Forelimb muscle (tissue), 1 donor: ENCODE measurements around the gene LGALS9. TPM values are rescaled to one million over a fixed set of nuclear protein-coding genes. Genes with fewer than 3 reads are reported as not detected.

Experiments
- DNase-seq: peaks from one replicate; pipeline ENCODE4 v3.0.0-alpha.2; 2013; ENCODE audit warnings: low read depth
- polyA plus RNA-seq: library from polyadenylated mRNA; unstranded; fragments of 120-200 nt; gene quantifications from one replicate; pipeline ENCODE4 v1.2.1, GENCODE V29; 2013; ENCODE audit not compliant: insufficient read length

Gene LGALS9
- polyA plus RNA-seq: 8.5 TPM

DNA sequence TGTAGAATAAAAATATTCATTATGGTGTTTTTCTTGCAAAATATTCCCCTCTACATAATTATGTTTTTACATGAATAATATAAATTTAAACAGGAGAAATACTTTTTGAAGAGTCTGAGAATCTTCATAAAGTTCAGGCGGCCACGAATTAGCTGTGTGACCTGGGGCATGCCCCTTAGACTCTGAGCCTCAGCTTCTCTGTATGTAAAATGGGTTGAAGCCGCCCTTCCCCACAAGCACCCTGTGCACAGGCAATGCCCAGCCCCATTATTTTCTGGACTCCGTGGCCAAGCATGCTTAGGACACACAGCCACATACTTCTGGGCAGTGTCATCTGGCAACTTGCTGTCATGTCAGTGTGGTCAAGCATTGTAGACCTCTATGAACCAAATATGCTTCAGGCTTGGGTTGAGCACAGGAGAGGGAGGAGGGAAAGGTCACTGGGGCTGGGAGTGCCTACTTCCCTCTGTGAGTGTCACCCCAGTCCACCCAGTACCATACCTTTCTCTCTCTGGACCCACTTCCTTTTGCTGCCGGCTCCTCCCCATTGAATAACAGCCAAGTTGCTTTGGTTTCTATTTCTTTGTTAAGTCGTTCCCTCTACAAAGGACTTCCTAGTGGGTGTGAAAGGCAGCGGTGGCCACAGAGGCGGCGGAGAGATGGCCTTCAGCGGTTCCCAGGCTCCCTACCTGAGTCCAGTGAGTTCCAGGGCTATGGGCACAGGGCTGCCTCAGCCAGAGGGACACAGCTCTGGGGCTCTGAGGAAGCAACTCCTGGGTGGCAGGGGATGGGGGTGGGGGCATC lies at the start of gene LGALS9:
Gene LGALS9 (plus strand): TSS at position 582 of the 804 bp plus-strand sequence. CDS start 78 bp downstream, at position 660.
- no peak for DNase-seq

DNA sequence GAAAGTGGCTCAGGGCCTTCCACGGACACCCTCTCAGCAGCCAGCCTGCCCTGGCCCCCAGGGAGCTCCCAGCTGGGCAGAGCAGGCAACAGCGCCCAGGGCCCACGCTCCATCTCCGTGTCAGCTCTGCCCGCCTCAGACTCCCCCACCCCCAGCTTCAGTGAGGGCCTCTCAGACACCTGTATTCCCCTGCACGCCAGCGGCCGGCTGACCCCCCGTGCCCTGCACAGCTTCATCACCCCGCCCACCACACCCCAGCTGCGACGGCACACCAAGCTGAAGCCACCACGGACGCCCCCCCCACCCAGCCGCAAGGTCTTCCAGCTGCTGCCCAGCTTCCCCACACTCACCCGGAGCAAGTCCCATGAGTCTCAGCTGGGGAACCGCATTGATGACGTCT lies 48.3 kb upstream of the LGALS9 start:
- DNase-seq: no peak

DNA sequence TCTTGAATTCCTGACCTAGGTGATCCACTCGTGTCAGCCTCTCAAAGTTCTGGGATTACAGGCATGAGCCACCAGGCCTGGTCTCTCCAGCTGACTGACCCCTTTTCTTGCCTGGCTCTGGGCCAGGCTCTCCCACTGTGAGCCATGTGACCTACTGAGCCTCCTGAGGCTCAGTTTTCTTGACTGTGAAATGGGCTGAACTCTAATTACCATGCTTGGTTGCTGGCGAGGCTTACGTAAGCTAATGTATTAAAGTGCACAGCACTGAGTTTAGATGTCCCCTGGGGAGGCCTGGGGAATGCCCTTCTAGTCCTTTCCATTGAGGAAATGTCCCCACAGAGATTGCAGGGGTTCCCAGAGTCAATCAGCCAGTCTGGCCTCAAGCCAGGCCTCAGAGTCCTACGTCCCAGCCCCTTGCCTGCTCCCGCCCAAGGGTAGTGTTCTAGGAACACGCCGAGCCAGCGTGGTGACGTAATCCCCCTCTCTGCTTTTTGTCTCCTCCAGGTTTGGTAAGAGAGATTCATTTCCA lies 45.8 kb upstream of the LGALS9 start:
- no peak for DNase-seq

DNA sequence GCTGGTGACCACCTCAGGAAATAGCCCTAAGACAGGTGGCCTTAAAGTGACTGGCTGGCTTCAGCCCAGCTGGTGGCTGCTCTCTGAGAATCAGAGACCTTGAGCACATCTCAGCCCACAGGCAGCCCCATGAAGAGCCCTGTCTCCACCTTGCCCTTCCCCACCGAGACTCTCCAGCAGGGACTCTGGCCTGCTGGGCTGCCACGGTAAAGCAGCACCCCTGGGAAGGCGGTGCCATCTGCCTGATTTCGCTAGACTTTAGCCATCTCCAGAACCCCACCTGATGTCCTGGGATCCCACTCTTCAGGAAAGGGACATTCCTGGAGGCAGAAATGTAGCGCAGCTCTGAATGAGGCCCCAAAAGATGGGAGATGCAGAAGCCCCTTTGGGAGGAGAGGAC lies 45.2 kb upstream of the LGALS9 start:
- no peak for DNase-seq

DNA sequence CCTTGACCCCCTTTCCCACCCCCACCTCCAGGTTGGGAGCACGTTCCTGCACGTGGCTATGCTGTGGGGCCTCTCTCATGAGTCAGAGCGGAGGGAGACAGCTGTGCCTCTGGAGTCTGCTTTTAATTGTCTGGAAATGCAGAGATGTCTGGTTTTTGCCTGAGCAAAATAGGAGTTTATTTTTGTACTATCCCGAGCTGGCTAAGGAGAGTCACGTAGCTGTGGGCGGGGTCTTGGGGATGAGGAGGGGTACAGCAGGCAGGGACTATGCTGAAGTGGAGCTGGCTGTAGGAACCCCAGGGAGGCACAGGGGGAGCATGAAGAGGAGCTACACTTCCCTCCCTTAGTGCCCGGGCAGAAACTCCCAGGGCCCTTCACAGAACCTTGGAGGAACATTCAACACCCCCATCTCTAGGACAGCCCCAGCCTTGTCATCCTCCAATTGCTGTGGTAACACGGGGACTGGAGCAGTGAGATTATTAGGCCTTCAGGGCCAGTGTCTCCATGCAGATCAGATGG lies 44.7 kb upstream of the LGALS9 start:
- no peak for DNase-seq

DNA sequence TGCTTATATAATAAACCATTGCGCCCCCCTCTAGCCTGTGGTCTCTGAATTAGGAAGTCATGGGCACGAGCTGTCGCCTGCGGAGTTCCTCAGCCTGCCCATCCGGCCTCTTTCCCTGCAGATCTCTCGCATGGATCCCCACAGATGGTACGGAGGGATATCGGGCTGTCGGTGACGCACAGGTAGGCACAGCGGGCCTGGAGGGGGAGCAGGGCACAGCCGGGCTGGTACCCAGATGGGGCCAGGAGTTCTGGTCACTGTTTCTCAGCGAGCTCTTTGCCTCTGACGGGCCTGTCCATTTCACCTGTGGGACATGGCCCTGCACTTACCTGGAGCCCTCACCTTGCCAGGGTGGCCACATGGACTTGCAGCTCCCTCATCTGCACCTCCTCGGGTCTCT lies 42.6 kb upstream of the LGALS9 start:
- no peak for DNase-seq

DNA sequence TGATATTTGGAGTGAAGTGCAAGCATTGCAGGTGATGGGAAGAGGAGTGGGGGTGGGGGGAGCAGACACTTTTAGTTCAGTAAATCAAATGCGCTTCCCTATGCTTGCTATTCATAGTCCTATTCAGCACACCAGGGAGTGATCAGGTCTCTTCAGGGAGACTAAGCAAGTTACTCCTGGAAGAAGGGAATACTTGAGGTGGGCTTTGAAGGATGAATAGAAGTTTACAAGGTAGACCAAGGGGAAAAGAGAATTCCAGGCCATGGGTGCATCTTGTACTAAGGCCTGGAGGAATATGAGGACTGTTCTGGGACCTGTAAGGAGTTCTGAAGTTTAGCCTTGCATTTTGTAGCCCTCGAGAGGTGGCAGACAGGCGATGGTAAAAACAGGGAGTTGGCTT lies 40.1 kb upstream of the LGALS9 start:
- no peak for DNase-seq

DNA sequence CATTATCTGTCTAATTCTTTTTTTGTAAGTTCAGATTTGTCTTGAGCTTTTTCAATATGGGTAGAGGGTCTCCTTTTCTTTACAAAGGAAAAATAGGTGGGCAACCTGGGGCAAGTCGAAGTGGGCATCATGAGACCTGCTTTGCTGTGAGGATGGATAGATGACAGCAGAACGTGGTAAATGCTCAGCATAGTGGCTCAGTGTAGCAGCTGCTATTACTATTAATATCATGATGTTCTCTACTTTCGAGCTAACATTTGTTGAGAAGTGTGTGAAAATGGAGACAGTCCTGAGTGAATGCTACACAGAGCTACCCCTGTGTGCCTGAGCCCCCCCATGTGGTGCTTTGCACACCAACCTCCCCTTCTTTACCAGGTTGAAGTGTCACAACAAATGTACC lies 39.0 kb upstream of the LGALS9 start:
- DNase-seq: no peak

DNA sequence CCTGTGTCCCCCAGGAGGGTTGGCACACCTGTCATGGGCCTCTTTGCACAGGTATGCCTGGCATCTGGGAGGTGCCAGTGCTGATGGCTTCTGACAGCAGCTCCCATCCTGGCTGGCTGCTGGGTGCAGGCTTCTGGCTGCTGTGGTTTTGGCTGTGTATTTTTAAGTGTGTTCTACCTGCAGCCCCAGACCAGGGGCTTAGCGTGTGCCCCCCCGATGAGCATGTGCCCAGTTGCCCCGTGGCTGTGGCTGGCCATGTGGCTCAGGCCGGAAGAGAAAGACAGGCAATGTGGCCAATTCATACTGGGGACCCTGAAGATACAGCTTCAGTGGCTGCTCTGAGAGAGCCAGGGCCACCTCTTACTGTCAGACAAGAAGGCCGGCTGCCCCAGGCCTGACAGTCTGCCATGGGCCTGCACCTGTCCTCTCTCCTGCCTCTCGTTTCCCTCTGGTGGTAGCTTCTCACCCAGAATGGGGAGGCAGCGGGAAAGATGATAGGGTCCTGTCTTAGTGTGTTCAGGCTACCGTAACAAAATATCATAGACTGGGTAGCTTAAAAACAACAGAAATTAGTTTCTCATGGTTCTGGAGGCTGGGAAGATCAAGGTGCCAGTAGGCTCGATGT lies 37.6 kb upstream of the LGALS9 start:
- no peak for DNase-seq

DNA sequence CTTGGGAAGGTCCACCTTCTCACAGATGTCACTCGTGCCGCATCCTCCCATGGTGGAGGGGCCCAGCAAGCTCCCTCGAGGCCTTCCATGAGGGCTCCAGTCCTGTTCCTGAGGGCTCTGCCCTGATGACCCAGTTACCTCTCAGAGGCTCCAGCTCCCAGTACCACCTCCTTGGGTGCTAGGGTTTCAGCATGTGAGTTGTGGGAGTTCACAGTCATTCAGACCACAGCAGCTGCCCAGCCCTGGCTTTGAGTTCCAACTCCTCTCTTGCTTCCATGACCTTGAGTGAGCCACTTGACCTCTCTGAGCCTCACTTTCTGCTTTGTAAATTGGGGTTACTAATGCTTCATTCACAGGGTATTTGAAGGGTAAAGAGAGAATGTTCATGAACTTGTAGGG lies 37.1 kb upstream of the LGALS9 start:
- DNase-seq: no peak

DNA sequence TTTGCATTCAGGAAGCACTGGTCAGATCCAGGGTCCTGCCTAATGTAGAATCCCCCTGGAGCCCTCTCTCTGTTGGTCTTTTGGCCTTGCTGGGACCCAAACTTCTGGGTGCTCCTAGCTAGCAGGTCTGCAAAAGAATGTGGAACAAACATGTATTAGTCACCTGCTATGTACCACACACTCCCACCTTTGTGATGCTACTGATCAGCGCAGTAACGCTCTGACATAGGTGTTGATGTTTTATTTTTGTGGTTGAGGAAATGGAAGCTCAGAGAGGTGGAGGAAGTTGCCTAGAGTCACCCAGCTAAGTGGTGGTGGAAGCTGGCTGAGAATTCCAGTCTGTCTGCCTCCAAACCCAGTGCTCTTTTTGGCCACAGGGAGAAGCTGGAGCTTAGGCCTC lies 35.8 kb upstream of the LGALS9 start:
- no peak for DNase-seq

DNA sequence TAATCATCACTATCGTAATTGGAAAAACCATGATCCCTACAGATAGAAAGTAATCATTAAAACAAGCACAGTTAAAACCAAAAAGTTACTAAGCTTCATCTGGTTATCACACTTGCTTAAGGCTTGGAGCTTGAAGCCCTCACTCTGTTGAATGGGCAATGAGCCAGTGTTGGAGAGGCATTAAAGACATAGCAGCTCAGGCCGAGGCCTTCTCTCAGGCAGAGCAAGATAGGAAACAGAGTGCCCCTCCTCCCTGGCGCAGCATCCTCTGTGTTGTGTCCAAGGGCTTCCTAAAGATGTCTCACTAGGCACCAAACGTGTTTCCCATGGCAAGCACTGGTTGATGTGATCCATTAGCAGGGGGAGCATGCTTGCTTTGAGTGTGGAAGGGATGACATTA lies 34.9 kb upstream of the LGALS9 start:
- DNase-seq: no peak

DNA sequence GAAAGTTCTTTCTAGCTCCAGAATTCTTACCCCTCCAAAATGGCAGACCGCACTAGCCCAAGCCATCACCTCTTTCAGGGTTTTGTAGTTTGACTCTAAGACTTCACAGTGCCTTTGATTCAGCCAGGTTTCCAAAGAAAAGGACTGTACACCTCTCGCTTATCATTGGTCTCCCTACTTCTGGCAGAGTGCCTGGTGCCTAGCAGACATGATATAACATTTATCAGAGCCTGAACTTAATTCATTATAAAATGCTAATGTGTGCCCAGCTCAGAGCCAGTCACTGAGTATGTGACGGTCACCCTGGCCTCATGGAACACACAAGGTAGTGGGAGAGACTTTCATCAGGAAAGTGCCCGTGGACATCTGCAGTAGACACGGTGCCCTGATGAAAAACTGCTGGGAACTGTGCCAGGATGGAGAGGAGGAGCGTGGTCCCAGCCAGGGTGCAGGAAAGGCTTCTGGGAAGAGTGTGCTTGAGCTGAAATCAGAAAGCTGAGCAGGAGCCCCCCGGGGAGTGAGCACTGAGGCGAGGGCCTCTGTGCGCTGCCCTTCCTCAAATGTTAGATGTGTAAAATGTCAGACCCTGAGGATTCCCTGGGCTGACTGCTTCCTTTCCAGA lies 34.3 kb upstream of the LGALS9 start:
- DNase-seq: no peak

DNA sequence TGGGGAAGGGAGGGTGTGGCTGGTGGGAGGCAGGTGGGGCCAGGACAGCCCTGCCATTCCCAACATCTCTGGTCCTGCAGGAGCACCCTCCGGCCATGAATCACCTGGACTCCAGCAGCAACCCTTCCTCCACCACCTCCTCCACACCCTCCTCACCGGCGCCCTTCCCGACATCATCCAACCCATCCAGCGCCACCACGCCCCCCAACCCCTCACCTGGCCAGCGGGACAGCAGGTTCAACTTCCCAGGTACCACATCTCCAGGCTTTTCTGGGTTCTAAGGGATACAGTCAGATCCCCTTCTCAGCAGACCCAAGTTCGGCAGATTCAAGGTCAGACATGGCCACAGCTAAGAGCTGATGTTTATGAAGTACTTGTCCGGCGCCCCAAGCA lies 33.8 kb upstream of the LGALS9 start:
- DNase-seq: no peak

DNA sequence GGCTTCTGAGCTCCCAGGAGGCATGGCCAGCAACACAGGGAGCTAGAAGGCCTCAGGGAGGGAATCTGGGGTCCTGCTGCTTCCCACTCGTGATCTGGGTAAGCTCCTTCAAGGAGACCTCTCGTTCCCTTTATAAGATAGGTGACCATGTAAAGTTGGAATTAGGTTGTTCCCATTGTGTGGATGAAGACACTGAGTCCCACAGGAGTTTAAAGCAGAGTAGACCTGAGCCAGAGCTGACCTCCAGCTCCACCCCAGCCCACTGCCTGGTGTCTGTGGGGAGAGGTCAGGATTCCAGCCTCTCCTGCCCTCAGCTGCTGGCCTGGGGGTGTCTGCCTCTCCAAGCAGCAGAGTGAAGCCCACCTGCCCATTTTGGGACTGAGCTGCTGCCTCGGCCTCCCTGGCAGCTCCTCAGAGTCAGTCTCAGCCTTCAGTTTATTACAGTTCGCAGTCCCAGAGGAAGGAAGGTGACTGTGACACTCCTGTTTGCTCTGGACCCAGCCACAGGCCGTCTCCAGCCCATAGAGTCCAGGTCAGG lies 33.1 kb upstream of the LGALS9 start:
- no peak for DNase-seq

DNA sequence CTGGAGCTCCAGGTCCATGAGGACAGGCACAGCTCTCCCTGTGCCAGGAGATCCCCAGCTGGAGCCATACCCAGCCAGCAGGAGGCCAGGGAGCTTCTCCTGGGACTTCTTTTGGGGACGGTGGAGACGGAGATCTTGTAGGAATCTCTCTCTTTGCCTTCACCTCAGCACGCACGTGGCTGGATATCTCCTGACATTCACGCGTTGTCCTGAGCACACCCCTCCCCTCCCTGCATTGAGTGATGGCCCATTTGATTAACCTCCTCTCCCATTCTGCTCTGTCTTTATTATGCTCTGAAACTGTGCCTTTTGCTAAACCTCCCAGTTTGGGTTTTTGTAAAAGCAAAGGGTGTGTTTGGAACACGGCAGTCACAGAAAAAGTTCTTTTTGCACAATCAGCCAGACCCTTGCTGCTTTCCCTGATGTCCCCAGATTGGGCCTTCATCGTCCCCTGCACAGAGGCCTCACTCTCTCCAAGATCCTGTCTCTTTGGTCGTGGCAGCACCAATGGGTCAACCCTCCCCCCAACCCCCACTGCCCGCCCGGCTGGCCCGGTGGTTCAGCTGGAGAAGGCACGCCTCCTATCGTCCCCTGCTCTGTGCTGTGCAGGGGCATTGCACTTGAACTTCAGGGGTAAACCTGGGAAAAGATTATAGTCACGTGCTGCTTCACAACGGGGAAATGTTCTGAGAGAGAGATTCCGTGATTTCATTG lies 32.5 kb upstream of the LGALS9 start:
- no peak for DNase-seq

DNA sequence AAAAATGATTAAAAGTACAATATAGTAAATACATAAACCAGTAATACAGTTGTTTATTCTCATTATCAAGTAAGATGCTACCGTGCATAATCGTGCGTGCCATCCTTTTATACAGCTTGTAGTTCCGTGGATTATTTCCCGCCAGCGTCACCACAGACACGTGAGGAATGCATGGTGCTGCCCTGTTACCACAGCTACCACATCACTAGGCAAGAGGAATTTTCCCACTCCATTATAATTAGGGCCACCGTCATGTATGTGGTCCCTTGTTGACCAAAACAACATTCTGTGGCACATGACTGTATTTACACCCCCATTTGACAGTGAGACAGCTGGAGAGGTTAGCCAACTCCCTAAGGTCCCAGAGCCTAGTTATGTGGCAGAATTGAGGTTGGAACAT lies 30.5 kb upstream of the LGALS9 start:
- no peak for DNase-seq

DNA sequence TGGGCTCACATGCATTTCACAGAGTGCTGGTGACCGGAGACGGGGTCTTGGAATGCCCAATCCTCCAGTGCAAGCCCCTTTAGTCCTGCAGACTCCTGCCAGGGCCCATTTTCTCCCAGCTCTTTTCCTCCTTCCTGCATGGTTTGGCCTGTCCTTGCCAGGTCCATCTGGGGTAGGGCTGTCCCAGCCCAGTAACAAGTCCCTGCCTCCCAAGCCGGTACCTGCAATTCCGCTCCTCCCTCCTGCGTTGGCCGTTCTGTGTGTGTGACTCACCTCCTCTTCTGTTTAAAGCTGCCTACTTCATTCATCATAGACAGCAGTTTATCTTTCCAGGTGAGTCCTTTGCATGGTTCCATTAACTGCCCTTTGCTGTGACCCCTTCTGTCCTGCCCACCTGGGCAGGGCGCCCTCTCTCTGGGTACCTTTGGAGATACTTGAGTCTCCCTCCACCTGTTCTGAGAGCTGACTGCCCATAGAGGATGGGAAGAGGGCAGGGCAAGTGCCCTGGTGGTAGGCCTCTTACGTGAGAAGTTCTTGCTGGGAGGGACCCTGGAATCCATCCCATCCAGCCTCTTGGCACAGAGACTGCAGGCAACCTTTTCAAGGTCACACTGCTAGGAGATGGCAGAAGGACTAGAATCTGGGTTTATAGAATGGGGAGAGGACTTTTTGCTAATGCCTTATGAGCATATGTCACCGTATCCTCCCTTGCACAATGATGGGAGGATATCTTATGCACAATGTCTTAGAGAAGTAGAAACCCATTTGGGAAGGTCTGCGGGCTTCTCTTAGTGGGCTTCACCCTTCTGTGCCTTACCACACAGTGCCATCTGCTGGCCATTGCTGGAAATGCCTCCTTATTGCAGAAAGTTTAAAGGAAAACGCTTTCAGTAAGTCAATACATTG lies 29.7 kb upstream of the LGALS9 start:
- DNase-seq: no peak

DNA sequence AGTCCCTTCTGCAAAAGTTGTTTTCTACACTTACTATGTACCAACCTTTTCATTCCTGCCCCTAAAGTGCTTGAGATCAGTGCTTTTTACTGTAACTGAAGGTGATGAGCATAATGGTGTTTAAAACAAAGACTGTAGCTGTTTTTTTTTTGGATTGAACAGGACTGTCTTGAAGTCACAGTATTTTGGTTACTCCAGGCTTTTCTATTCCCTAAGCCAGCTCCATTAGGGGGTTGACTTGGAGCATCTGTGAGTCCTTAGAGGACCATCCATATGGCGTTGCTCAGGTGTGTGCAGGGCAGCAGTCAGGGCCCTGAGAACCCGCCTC lies 29.0 kb upstream of the LGALS9 start:
- no peak for DNase-seq

DNA sequence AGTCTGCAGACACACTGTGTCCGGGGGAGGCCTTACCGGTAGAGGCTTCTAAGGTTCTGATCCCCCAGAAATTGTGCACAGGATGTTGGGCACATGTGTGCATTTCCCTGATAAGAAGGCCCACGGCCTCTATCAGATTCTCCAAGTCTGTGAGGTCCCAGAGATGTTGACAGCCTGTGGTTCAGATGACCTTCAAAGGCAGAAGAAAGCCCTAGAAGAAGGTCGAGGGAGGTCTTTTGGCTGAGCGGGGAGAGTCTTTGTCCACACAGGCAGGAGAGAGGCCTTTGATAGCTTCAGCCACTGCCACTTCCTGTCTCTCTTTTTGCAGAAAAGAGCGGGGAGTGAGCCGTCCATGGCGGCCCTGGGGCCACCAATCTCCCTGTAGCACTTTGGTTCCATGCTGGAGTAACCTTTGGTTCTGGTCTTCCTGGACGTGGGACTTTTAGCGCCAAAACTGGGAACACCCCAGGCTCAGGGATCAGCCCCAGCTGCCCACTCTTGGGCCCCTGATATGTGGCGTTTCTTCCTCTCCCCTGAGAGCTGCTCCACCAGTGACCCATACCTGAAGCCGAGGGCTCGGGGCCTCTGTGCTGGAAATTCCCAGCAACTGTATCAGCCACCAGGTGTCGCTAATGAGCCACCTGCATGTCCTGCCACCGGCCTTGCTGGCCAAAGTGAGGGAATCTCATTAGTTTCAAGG lies 28.1 kb upstream of the LGALS9 start:
- no peak for DNase-seq
